Lower leg skin (tissue), 4 donors: ENCODE results near the gene OR2F2. TPM values are rescaled to one million over a fixed set of nuclear protein-coding genes. Genes with fewer than 3 reads are reported as not detected.

Source experiments
- DNase-seq, 2 donors: peaks; one replicate each; pipeline ENCODE4 v3.0.0-alpha.2; 2019; ENCODE audit warnings: low spot score in 2 of 2
- H3K4me3 ChIP-seq: fragments of 200-600 bp; sonication (generic); 2 replicates; pipeline ENCODE4 v1.5.1; 2017; ENCODE audit warnings: mild to moderate bottlenecking, low read depth; ENCODE audit not compliant: poor library complexity, severe bottlenecking
- CTCF ChIP-seq, 3 donors: fragments of 450-650 bp; IDR thresholded peaks; one replicate each; pipeline ENCODE4 v1.5.1; 2016; ENCODE audit warnings: antibody characterized with exemption in 3 of 3, mild to moderate bottlenecking in 3 of 3, moderate library complexity in 2 of 3
- POLR2A ChIP-seq, 2 donors: fragments of 450-650 bp; IDR thresholded peaks; one replicate each; pipeline ENCODE4 v1.6.1; 2016 to 2017; ENCODE audit warnings: antibody characterized with exemption in 2 of 2, mild to moderate bottlenecking in 1 of 2, moderate library complexity in 1 of 2
- WGBS, 2 donors: methylation state at CpG; one replicate each; pipeline ENCODE4 v1.1.5; 2018; 5-methylcytosine and 5-hydroxymethylcytosine counted together
- intact Hi-C: fragments of 100-400 bp; cut with DNase I; formaldehyde crosslinking; loops from one replicate; pipeline ENCODE4 v1.15.0; 2023; ENCODE audit warnings: low total_unique reads
- total RNA-seq, 4 donors: library from RNA; depleted of rRNA; stranded (reverse); fragments of >200 nt; gene quantifications; one replicate each; pipeline ENCODE4 v1.1.0, GENCODE V29; 2016

OR2F2 gene
- total RNA-seq, 4 donors from 2014 or later, result not detected

GRCh38 chr7:143901332-143901667 is 33.7 kb upstream of the OR2F2 start:
- peak in 1 of 2 donors; percentile 87 for DNase-seq
- 0 to 2% methylated on average over 14 of the region's 14 CpGs for WGBS, 2 donors

GRCh38 chr7:143901668-143902331 is 33.2 kb upstream of the OR2F2 start, which contains the start of gene TCAF1:
Gene TCAF1, minus strand, starts transcription at chr7:143902176. Its CDS starts 25,568 bp downstream, at chr7:143876608.
- TF ChIP-seq POLR2A (IDR thresholded peaks at IDR 0.05) (no peak), CTCF (IDR thresholded peaks at IDR 0.05) (no peak)
- intact Hi-C loops, result no loop called here
- H3K4me3 ChIP-seq, result peak within 1 kb of the TSS; percentile 71
- WGBS, 2 donors, result 0 to 1% methylated on average over 42 to 44 of the region's 50 CpGs
- DNase-seq, result peak; percentile 94 to 99

More at GRCh38 chr7:143901332-143901667, 33.7 kb upstream of the OR2F2 start:
- TF ChIP-seq CTCF (IDR thresholded peaks at IDR 0.05) (no peak), POLR2A (IDR thresholded peaks at IDR 0.05) (no peak)
- intact Hi-C loops, result no loop called here
- H3K4me3 ChIP-seq, result peak overlapping the region; percentile 71

GRCh38 chr7:143902332-143902899 is 32.6 kb upstream of the OR2F2 start:
- intact Hi-C loops, result no loop called here
- no peak overlapping the region for H3K4me3 ChIP-seq
- TF ChIP-seq CTCF (IDR thresholded peaks at IDR 0.05) (no peak), POLR2A (IDR thresholded peaks at IDR 0.05) (no peak)
- 63 to 66% methylated on average over 14 of the region's 14 CpGs for WGBS, 2 donors
- DNase-seq, result no peak

GRCh38 chr7:143905509-143905908 is 29.5 kb upstream of the OR2F2 start:
- TF ChIP-seq POLR2A (IDR thresholded peaks at IDR 0.05), result no peak
- TF ChIP-seq CTCF (IDR thresholded peaks at IDR 0.05), result no peak
- intact Hi-C loops, result no loop called here
- DNase-seq, result no peak
- no peak overlapping the region for H3K4me3 ChIP-seq
- 85% methylated on average over 1 of the region's 1 CpG for WGBS, 2 donors

GRCh38 chr7:143906151-143906550 is 28.9 kb upstream of the OR2F2 start:
- no peak for DNase-seq
- H3K4me3 ChIP-seq, result no peak overlapping the region
- TF ChIP-seq CTCF (IDR thresholded peaks at IDR 0.05) (no peak), POLR2A (IDR thresholded peaks at IDR 0.05) (no peak)
- 81 to 90% methylated on average over 9 of the region's 9 CpGs for WGBS, 2 donors
- intact Hi-C loops, result no loop called here
